Caco-2 (cell line): ENCODE data around the gene PRR33. TPM values are rescaled to one million over a fixed set of nuclear protein-coding genes. Genes with fewer than 3 reads are reported as not detected.

ENCODE experiments used
- BruUV-seq: library from RNA; stranded (reverse); fragments of 400-500 nt; replicated peaks from 2 replicates; lab custom pipeline; 2021; lab: Mats Ljungman, UMichigan
- CTCF ChIA-PET: fragments of 300-600 bp; sonication (Branson Sonifier 250); formaldehyde crosslinking; loops from one replicate; lab custom pipeline; 2022; ENCODE audit warnings: antibody characterized with exemption; lab: Charles Lee
- POLR2A ChIA-PET: fragments of 300-600 bp; sonication (Branson Sonifier 250); formaldehyde crosslinking; loops from one replicate; lab custom pipeline; 2022; ENCODE audit warnings: antibody characterized with exemption; lab: Charles Lee
- DNase-seq, 2 experiments: peaks; one replicate each; pipeline versions ENCODE4 v3.0.0 to v3.0.0-alpha.2; 2020 to 2022
- H3K27me3 ChIP-seq: replicated peaks from 2 replicates; pipeline ENCODE4 v1.6.0; 2011; ENCODE audit warnings: low read length; ENCODE audit not compliant: control insufficient read depth, insufficient read depth
- H3K36me3 ChIP-seq: 2 replicates; pipeline ENCODE4 v1.5.1; 2011; ENCODE audit warnings: low read length; ENCODE audit not compliant: control insufficient read depth, insufficient read depth
- H3K4me1 ChIP-seq: fragments of 250-450 bp; sonication (Bioruptor Pico); 2 replicates; pipeline ENCODE4 v1.5.1; 2020; ENCODE audit warnings: mild to moderate bottlenecking
- H3K4me3 ChIP-seq: 2 replicates; pipeline ENCODE4 v1.5.1; 2011; ENCODE audit warnings: low read depth, mild to moderate bottlenecking, control low read depth, low read length
- H3K9me3 ChIP-seq: fragments of 250-450 bp; sonication (Bioruptor Pico); 2 replicates; pipeline ENCODE4 v1.5.1; 2020; ENCODE audit warnings: mild to moderate bottlenecking, moderate library complexity
- H3K27ac Mint-ChIP-seq: one replicate; pipeline ENCODE4 v1.8.0; 2022; ENCODE audit warnings: mixed read lengths; ENCODE audit not compliant: unreplicated experiment
- H3K27me3 Mint-ChIP-seq: one replicate; pipeline ENCODE4 v1.8.0; 2022; ENCODE audit warnings: mixed read lengths; ENCODE audit not compliant: insufficient read depth, unreplicated experiment
- H3K36me3 Mint-ChIP-seq: one replicate; pipeline ENCODE4 v1.8.0; 2022; ENCODE audit warnings: mild to moderate bottlenecking, mixed read lengths; ENCODE audit not compliant: insufficient read depth, unreplicated experiment
- H3K4me1 Mint-ChIP-seq: one replicate; pipeline ENCODE4 v1.8.0; 2022; ENCODE audit warnings: low read depth, mixed read lengths; ENCODE audit not compliant: unreplicated experiment
- H3K4me3 Mint-ChIP-seq: one replicate; pipeline ENCODE4 v1.8.0; 2022; ENCODE audit warnings: mild to moderate bottlenecking, moderate library complexity, mixed read lengths; ENCODE audit not compliant: unreplicated experiment
- H3K9me3 Mint-ChIP-seq: one replicate; pipeline ENCODE4 v1.8.0; 2022; ENCODE audit warnings: mixed read lengths; ENCODE audit not compliant: unreplicated experiment
- intact Hi-C: fragments of 100-400 bp; cut with micrococcal nuclease; formaldehyde crosslinking; loops from one replicate; pipeline ENCODE4 v1.10.0; 2022; ENCODE audit not compliant: unreplicated experiment
- total RNA-seq: library from RNA; stranded (reverse); gene quantifications from 2 replicates; pipeline ENCODE4 v1.2.3, GENCODE V29; 2022
- TF ChIP-seq, protein P1 (sequence below), 2 experiments: fragments of 200-600 bp in 1 of 2; IDR thresholded peaks; 1 replicate in 1 of 2; 2 replicates in 1 of 2; pipeline versions ENCODE4 v1.5.1 to v1.8.0; 2011 to 2022; ENCODE audit warnings: antibody characterized with exemption in 1 of 2, control low read depth in 1 of 2, inconsistent platforms in 1 of 2, low read depth in 1 of 2, low read length in 1 of 2, mild to moderate bottlenecking in 1 of 2, moderate library complexity in 1 of 2; ENCODE audit not compliant: insufficient read depth in 1 of 2, severe bottlenecking in 1 of 2, unreplicated experiment in 1 of 2

PRR33 gene
- total RNA-seq, 1 experiment from 2014 or later = not detected

DNA sequence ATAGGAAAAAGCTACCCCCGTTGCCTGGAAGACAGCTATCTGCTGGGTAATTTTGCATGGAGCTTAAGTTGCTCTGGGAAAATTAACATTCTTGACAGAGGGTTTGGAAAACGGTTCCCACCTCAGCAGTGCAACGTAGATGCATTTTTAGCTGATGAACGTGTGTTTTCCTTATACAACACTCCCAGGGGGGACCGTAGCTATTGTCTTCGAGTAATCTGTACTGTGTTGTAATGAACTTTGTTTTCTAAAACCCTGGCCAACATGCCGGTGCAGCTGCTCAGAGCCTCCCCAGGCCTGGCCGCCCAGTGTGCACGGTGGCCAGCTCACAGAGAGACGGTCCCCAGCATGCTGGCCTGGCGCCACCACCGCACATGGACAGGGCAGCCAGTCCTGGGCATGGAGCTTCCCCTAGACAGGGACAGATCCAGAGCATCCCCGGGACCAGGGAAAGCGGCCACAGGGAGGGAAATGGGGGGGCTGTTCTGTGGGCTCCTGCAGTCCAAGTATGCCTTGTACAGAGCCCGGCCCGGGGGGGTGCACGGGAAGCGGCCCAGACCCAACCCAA lies 30.0 kb upstream of the PRR33 start:
- H3K4me3 ChIP-seq = no peak overlapping the region
- ChIA-PET CTCF (interaction anchor here (1.2 to 2.3 kb wide), 3 partner anchors 39 to 282 kb away, joined by 3 to 16 read pairs (median 6); no protein-coding TSS in a partner anchor), POLR2A (no interaction called here)
- TF ChIP-seq, protein P1, sequence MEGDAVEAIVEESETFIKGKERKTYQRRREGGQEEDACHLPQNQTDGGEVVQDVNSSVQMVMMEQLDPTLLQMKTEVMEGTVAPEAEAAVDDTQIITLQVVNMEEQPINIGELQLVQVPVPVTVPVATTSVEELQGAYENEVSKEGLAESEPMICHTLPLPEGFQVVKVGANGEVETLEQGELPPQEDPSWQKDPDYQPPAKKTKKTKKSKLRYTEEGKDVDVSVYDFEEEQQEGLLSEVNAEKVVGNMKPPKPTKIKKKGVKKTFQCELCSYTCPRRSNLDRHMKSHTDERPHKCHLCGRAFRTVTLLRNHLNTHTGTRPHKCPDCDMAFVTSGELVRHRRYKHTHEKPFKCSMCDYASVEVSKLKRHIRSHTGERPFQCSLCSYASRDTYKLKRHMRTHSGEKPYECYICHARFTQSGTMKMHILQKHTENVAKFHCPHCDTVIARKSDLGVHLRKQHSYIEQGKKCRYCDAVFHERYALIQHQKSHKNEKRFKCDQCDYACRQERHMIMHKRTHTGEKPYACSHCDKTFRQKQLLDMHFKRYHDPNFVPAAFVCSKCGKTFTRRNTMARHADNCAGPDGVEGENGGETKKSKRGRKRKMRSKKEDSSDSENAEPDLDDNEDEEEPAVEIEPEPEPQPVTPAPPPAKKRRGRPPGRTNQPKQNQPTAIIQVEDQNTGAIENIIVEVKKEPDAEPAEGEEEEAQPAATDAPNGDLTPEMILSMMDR (IDR thresholded peaks at IDR 0.05; ENCODE audit: insufficient read depth in 1 of 2, low read depth in 1 of 2, low read length in 1 of 2, severe bottlenecking in 1 of 2, unreplicated experiment in 1 of 2) = no peak
- H3K27me3 ChIP-seq = no peaks in the 10 kb centered on the region
- no peak for DNase-seq
- no peaks in the 10 kb centered on the region for H3K4me1 ChIP-seq
- H3K36me3 ChIP-seq = no peaks in the 10 kb centered on the region
- H3K9me3 ChIP-seq = no peaks in the 10 kb centered on the region
- no peaks in the 10 kb centered on the region for H3K36me3 Mint-ChIP-seq
- no TSS peak for BruUV-seq
- no peak overlapping the region for H3K4me3 Mint-ChIP-seq
- H3K27me3 Mint-ChIP-seq = no peaks in the 10 kb centered on the region
- no peaks in the 10 kb centered on the region for H3K4me1 Mint-ChIP-seq
- H3K9me3 Mint-ChIP-seq = no peaks in the 10 kb centered on the region
- H3K27ac Mint-ChIP-seq = no peak overlapping the region
- intact Hi-C loops = no loop called here

DNA sequence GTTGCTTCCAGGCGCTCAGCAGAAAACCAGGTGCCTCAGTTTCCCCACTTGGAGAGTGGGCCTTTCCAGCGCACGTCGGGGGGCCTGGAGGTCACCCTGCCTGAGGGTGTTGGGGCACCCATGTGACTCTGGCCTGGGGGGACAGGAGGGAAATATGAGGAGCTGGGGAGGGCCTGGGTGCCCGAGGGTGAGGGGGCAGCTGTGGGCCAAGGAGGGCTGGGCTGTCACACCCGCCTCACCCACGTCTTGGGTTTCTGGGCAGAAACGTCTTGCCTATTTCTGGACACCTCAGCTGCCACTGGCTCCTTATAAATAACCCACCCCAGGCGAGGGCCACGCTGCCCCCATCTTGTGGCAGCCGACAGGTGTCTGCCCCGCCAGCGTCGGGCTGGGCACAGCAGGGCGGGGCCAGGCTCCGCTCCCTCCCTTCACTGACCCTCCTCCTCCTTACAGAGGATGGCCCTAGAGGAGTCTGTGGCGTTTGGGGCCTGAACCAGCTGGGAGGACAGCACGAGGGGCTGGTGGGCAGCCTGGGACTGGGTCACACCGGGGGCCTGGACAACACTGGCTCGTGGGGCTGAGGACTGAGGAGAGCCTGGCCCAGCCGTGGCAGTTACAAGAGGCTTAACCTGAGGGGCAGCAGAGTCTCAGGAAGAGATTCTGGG lies 29.3 kb upstream of the PRR33 start:
- TF ChIP-seq, protein P1 (IDR thresholded peaks at IDR 0.05; ENCODE audit: insufficient read depth in 1 of 2, low read depth in 1 of 2, low read length in 1 of 2, severe bottlenecking in 1 of 2, unreplicated experiment in 1 of 2) = no peak
- DNase-seq = no peak
- no peaks in the 10 kb centered on the region for H3K4me1 ChIP-seq
- H3K4me1 Mint-ChIP-seq = no peaks in the 10 kb centered on the region
- H3K4me3 Mint-ChIP-seq = no peak overlapping the region
- BruUV-seq = no TSS peak
- no peaks in the 10 kb centered on the region for H3K9me3 Mint-ChIP-seq
- intact Hi-C loops = no loop called here
- no peaks in the 10 kb centered on the region for H3K36me3 ChIP-seq
- no peaks in the 10 kb centered on the region for H3K36me3 Mint-ChIP-seq
- no peaks in the 10 kb centered on the region for H3K27me3 Mint-ChIP-seq
- H3K27me3 ChIP-seq = no peaks in the 10 kb centered on the region
- no peaks in the 10 kb centered on the region for H3K9me3 ChIP-seq
- ChIA-PET CTCF (interaction anchor here (1.2 to 2.3 kb wide), 3 partner anchors 39 to 281 kb away, joined by 3 to 16 read pairs (median 6); no protein-coding TSS in a partner anchor), POLR2A (no interaction called here)
- H3K27ac Mint-ChIP-seq = no peak overlapping the region
- no peak overlapping the region for H3K4me3 ChIP-seq

DNA sequence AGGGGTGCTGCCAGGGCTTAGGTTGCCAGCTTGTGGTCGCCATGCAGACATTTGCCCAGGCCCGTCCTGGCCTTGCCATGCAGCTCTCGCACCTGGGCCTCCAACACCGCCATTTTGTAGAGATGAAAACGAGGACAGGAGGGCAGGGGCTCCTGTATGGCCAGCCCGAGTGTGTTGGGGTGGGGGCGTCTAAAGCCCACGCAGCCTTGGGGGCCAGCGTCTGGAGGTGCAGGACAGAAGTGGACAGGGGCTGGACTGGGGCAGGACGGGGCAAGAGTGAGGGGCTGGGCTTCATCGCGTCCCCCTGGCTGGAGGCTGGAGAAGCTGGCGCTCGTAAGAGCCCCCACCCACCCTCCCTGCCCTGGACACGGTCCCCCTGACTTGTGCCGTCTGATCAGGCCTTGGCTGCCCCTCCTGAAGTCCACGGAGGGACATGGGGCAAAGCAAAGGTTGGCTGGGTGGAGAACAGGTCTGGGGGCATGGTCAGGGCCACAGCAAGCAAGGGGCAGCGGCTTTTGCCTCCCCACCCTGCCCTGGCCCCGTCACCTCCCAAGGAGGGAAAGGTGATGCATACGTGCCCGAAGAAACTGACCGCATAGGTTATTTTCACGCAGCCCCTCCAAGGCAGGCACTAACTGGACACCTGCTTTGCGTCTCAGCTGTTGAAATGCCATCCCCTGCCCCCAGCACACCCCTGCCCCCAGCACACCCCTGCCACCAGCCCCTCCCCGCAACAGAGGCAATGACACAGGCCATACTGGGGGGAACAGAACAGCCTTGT lies 28.6 kb upstream of the PRR33 start:
- no peaks in the 10 kb centered on the region for H3K4me1 ChIP-seq
- no peaks in the 10 kb centered on the region for H3K9me3 ChIP-seq
- H3K27me3 ChIP-seq = no peaks in the 10 kb centered on the region
- TF ChIP-seq, protein P1 (IDR thresholded peaks at IDR 0.05; ENCODE audit: insufficient read depth in 1 of 2, low read depth in 1 of 2, low read length in 1 of 2, severe bottlenecking in 1 of 2, unreplicated experiment in 1 of 2) = no peak
- peaks cover 2% of the 10 kb centered on the region for H3K9me3 Mint-ChIP-seq
- H3K36me3 ChIP-seq = no peaks in the 10 kb centered on the region
- CTCF ChIA-PET = interaction anchor here (0.6 to 2.3 kb wide), 6 partner anchors 38 to 268 kb away, joined by 3 to 16 read pairs (median 4); no protein-coding TSS in a partner anchor
- no TSS peak for BruUV-seq
- no peaks in the 10 kb centered on the region for H3K4me1 Mint-ChIP-seq
- no peaks in the 10 kb centered on the region for H3K27me3 Mint-ChIP-seq
- DNase-seq = peak in 1 of 2 experiments; percentile 26
- H3K27ac Mint-ChIP-seq = no peak overlapping the region
- H3K4me3 Mint-ChIP-seq = no peak overlapping the region
- POLR2A ChIA-PET = no interaction called here
- intact Hi-C loops = no loop called here
- H3K36me3 Mint-ChIP-seq = no peaks in the 10 kb centered on the region
- H3K4me3 ChIP-seq = no peak overlapping the region
